Activated CD8-positive, alpha-beta memory T cell treated with anti-CD3 and anti-CD28 coated beads, Interleukin-2, amount 50 U/mL, for 1 hour (primary cell): Measurements from ENCODE around the gene MAGI2.

Experiments
- DNase-seq: peaks from one replicate; pipeline ENCODE4 v3.0.0-alpha.2; 2020; ENCODE audit errors: extremely low read depth

Gene MAGI2

GRCh38 chr7:78179827-78180477 lies 1273.5 kb downstream of the MAGI2 start:
- DNase-seq: no peak

- DNase-seq: no peak
Measured at GRCh38 chr7:78179211-78179610, 1274.3 kb downstream of the MAGI2 start.

- no peak for DNase-seq
Measured at GRCh38 chr7:78178319-78178718, 1275.1 kb downstream of the MAGI2 start.

- no peak for DNase-seq
Measured at GRCh38 chr7:78176171-78176570, 1277.3 kb downstream of the MAGI2 start.

- DNase-seq: no peak
Measured at GRCh38 chr7:78175330-78176100, 1278.0 kb downstream of the MAGI2 start.

- no peak for DNase-seq
Measured at GRCh38 chr7:78173666-78174065, 1279.8 kb downstream of the MAGI2 start.

DNA sequence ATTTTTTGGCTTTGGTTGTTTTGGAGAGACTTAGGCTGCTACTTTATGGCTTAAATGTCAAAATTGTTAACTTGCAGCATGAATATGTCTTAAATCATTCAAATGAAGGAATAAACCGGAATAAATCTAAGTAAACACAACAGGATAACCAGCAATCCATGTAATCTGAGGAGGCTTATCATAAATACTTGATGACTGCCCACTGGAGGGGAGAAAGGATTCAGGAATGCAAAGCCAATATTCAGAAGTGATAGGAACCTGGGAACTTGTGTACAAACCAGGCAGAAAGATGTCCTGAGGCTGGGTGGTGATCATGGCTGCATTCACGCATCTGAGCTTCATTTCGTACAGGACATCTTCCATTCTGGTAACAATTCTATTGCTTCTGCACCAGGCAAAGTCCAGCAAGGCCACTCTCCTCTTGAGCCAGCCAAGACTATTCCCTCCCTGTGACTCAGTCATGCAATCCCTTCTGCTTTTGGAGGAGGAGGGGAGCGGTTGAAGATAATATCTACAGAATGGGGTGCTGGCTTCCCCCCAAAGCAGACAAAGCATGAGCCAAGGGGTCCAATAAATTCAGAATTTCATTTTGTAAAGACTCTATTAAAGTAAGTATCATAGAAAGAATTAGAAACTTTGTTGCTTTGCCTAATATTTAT lies 1280.4 kb downstream of the MAGI2 start:
- no peak for DNase-seq

DNA sequence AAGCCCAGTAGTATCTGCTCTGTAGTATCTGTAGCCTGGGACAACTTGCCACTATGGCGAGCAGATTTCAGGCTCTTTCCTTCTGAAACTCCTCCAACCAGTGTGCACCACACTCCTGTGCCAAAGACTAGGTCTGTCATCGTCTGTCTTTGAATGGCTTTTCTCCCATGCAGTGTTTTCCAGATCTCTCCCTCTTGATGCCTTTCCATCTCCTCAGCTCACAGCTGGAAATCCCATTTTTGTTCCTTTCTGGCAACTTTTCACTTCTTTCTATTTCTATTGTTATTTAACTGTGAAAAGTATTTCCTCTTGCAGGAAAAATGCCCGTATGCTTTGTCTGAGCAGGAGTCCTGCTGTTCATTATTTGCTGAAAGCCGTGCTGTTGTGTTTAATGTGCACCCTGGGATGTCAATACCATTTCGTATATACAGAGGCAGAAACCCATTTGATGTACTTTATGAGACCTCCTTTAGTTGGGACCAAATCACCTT lies 1281.2 kb downstream of the MAGI2 start:
- no peak for DNase-seq

DNA sequence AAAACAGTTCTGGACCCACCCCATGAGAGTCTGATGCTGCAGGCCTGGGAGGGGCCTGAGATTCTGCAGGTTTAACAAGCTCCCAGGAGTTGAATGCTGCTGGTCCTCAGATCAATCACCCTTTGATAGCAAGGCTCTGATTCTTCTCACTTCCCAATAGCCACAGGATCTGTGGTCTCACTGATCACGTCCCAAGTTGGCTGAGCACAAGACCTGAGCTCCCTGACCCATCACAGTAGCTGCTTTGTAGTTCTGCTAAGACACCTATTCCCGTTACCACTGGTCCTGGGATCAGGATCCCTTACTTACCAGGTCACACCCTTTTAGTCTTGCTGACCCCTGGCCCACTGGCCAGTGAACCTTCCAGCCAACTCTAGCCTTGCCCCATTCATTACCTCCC lies 1282.1 kb downstream of the MAGI2 start:
- DNase-seq: no peak

DNA sequence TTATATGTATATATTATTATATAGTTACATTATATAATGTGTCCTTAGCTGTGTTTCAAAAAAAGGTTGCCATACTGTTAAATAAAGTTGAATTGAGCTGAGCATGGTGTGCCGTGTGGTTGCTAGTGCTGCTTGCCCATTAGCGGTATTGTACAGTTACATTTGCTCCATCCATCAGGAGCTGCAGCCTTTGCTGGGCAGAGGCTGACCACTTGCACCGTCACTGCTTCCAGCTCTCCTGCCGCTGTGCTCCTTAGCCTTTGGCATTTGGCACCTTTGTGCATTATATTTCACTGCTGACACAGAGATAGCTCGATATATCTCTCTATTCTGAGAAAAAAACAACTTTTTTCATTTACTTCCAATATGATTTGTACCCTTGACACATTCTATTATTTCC lies 1282.7 kb downstream of the MAGI2 start:
- no peak for DNase-seq

GRCh38 chr7:78169992-78170391 lies 1283.5 kb downstream of the MAGI2 start:
- DNase-seq: no peak

DNA sequence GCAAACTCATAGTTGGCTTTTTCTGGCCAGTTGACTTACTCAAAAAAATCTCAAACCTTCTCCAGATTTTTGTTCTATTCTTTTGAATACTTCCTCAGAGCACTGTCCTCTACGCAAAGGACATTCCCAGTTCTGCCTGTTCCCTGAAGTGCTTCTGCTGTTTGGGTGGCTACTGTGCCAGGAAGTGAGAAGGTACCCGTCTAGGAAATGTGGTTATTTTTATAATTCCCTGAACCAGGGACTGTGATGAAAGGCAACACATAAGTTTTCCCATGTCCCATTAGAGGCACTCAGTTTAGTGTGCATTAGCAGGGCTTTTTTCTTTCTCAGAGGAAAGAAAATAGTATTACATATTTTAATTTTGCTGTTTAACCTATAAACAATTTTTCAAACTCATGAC lies 1284.6 kb downstream of the MAGI2 start:
- DNase-seq: no peak

GRCh38 chr7:78167860-78168259 lies 1285.6 kb downstream of the MAGI2 start:
- DNase-seq: no peak

GRCh38 chr7:78165854-78166253 lies 1287.6 kb downstream of the MAGI2 start:
- DNase-seq: no peak

DNA sequence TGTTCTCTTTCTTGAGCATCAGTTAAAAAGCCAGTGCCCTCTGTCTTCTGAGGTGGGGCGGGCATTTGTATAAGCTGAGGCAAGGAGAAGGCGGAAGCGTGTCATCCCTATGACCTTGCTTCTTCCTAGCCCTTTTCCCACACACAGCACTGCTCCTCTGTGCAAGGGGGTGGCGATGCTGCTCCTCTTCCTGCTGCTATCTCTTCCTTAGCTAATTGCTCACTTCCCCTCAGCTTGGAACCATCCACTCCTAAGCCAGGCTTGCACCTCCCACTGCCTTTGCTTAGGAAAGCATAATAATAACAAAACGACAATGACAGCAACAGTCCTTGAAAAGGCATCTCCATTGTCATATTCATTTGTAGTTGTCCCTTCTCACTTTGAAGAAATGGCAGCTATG lies 1288.0 kb downstream of the MAGI2 start:
- no peak for DNase-seq

DNA sequence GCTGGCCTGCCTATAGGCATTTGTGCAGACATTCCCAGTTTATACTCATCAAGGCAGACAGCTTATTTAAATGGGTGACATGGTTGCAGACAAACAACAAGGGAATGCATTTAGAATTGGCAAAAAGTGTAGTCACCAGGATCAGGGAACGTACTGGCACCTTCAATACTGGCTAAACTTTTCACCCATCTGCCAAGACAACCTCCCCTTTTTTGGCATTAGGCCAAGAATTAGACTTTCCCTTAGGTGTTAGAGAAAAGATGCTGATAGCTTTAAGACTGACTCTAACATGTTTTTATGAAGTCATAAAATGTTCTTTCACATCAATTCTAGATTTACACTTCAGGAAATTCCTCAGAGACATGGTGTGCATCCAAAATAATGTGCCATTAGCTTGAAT lies 1289.0 kb downstream of the MAGI2 start:
- no peak for DNase-seq

DNA sequence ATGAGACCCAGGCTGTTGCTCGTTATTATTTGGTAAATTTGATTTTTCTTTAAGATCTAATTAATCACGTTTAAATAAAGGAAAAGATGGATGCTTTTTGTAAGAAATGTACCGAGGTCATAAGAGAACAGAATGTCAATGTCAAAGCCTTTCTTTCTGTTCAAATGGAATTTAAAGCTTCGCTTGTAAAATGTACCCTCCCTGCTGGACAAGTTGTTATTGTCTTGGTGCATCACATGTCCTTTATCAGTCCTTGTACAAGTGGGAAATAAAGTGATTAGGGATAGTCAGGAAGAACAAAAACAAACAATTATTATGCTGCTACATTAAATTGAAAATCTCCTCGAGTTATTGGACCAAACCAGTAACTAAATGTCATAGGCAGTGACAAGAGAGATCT lies 1291.7 kb downstream of the MAGI2 start:
- no peak for DNase-seq

DNA sequence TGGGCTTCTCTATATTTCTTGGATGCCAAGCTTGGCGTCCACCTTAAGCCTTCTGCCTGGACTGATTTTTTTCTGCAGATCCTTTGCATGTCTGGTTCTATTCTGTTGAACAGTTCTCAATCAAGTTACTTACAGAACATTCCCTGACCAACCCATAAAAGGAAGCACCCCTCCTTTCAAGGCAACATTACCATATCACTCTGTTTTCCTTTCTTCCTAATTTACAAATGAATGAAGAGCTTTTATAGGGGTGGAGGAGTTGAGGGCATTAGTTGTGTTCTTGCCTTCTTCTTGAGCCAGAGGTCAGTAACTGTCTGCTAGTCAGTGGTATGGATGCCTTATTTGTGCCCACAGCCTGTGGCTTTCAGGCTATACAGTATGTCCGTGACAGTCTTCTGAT lies 1293.9 kb downstream of the MAGI2 start:
- DNase-seq: no peak

DNA sequence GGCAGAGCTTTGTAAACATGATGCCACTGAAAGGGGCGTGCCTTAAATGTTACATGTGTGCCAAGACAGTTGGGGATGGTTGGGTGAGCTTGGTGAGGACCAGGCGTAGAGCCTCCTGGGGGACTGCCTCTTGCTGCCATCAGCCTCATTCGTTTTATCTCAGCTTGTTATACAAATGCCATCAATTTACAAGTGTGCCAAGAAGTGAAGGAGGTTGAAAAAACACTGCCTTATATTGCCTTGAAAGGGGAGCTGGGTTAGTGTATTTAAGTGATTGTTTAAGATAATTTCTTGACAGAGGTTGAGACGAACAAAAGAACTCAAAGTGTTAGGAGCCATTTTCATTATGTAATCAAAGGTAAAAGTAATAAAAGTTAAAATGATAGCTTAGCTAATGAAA lies 1300.2 kb downstream of the MAGI2 start:
- no peak for DNase-seq

DNA sequence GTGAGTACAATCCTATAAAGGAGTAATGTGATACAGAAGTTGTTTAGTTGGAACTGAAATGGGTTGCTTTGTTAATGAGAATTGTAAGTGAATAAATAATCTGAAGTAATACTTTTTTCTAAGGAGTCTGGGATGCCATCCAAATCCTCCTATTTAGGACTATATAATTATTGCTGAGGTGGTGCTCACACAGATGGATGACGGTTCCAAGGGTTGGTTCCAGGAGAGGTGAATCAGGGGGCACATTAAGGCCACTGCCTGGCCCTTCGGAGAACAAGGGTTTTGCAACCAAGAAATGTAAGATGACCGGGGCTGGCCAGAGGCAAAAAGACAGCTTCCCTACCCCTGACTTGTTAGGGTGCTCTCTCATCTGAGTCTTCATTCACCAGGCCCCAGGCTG lies 1302.2 kb downstream of the MAGI2 start:
- DNase-seq: no peak

- DNase-seq: no peak
Measured at GRCh38 chr7:78149787-78150186, 1303.7 kb downstream of the MAGI2 start.

DNA sequence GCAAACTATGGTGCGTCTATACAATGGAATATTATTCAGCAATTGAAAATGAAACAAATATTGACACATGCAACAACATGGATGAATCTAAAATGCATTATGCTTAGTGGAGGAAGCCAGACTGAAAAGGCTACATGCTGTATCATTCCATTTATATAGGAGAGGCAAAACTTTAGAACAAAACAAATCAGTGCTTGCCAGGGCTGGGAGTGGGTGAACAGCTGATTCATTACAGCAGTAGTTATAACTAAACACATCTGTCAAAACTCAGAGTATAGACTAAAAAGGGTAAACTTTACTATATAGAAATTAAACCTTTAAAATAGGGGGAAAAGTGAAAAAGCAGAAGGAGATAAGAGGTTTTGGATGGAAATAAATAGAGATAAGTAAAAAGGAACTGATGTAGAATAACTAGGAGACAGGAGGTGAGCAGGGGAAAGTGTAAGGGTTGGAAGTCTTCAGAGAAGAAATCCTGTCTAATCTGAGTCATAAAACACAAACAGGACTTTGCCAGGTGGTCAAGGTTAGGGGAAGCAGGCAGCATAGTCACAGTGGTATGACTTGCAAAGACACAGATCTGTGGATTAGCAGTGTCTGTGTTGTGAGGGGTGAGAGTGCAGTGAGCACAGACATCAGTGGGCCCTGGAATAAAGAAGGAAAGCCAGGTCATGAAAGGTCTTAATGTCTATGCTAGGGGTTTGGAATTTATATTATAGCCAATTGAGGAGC lies 1305.1 kb downstream of the MAGI2 start:
- no peak for DNase-seq
